Measurements from ENCODE around the gene WDR46.

- TF ChIP-seq, protein P1, sequence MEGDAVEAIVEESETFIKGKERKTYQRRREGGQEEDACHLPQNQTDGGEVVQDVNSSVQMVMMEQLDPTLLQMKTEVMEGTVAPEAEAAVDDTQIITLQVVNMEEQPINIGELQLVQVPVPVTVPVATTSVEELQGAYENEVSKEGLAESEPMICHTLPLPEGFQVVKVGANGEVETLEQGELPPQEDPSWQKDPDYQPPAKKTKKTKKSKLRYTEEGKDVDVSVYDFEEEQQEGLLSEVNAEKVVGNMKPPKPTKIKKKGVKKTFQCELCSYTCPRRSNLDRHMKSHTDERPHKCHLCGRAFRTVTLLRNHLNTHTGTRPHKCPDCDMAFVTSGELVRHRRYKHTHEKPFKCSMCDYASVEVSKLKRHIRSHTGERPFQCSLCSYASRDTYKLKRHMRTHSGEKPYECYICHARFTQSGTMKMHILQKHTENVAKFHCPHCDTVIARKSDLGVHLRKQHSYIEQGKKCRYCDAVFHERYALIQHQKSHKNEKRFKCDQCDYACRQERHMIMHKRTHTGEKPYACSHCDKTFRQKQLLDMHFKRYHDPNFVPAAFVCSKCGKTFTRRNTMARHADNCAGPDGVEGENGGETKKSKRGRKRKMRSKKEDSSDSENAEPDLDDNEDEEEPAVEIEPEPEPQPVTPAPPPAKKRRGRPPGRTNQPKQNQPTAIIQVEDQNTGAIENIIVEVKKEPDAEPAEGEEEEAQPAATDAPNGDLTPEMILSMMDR (IDR thresholded peaks at IDR 0.05): no peak
- TF ChIP-seq POLR2A (IDR thresholded peaks at IDR 0.05): no peak
- no peak for TF ChIP-seq EP300 (IDR thresholded peaks at IDR 0.05)
These were observed 28.3 kb upstream of the WDR46 start for GRCh38 chr6:33317419-33317668.

All from stomach (tissue), 4 donors.